SK-N-SH (cell line): Measurements from ENCODE around the gene TRRAP. TPM values are rescaled to one million over a fixed set of nuclear protein-coding genes. Genes with fewer than 3 reads are reported as not detected.

Source experiments
- CTCF ChIA-PET: fragments of 300-600, 350-600 bp; formaldehyde crosslinking; extraction: SDS; loops from one replicate; lab custom pipeline; 2021; lab: Yijun Ruan, JAX
- POLR2A ChIA-PET: fragments of 350-600 bp; sonication (Branson Sonifier 250); formaldehyde crosslinking; extraction: SDS; loops from one replicate; lab custom pipeline; 2020; ENCODE audit warnings: antibody characterized with exemption, inconsistent platforms; lab: Yijun Ruan, JAX
- DNase-seq: peaks from one replicate; pipeline ENCODE4 v3.0.0; 2012
- H2AFZ ChIP-seq: fragments of 200-600 bp; sonication (generic); 2 replicates; pipeline ENCODE4 v1.8.1; 2016; ENCODE audit warnings: antibody characterized with exemption, mild to moderate bottlenecking, low read depth
- H3F3A ChIP-seq: fragments of 200-600 bp; sonication (generic); replicated peaks from 2 replicates; pipeline ENCODE3; 2016; ENCODE audit warnings: antibody characterized with exemption, mild to moderate bottlenecking; ENCODE audit not compliant: insufficient read depth
- H3K27ac ChIP-seq, 2 experiments: fragments of 200-500 bp in 1 of 2; fragments of 200-600 bp in 1 of 2; sonication (Bioruptor generic) in 1 of 2; sonication (generic), shearing (Covaris generic) in 1 of 2; 2 replicates each; pipeline versions ENCODE4 v1.5.1 to v1.6.1; 2014 to 2016; ENCODE audit warnings: low read depth in 2 of 2, inconsistent platforms in 1 of 2, low read length in 1 of 2, mild to moderate bottlenecking in 1 of 2, mixed read lengths in 1 of 2
- H3K27me3 ChIP-seq: fragments of 200-600 bp; sonication (generic), shearing (Covaris generic); 2 replicates; pipeline ENCODE4 v1.6.1; 2016; ENCODE audit warnings: mixed run types; ENCODE audit not compliant: insufficient read depth
- H3K36me3 ChIP-seq, 2 experiments: fragments of 200-500 bp in 1 of 2; fragments of 200-600 bp in 1 of 2; sonication (Bioruptor generic) in 1 of 2; sonication (generic) in 1 of 2; replicated peaks in 1 of 2; 2 replicates each; pipeline versions ENCODE3 to v1.5.1; 2014 to 2016; ENCODE audit warnings: low read length in 1 of 2, mild to moderate bottlenecking in 1 of 2; ENCODE audit not compliant: insufficient read depth in 2 of 2, control insufficient read depth in 1 of 2
- H3K4me1 ChIP-seq, 2 experiments: fragments of 200-500 bp in 1 of 2; fragments of 200-600 bp in 1 of 2; sonication (Bioruptor generic) in 1 of 2; sonication (generic), shearing (Covaris generic) in 1 of 2; 2 replicates each; pipeline versions ENCODE4 v1.5.1 to v1.6.1; 2014 to 2016; ENCODE audit warnings: low read depth in 1 of 2, low read length in 1 of 2, mixed run types in 1 of 2; ENCODE audit not compliant: insufficient read depth in 2 of 2, control insufficient read depth in 1 of 2
- H3K4me2 ChIP-seq: fragments of 200-600 bp; sonication (generic), shearing (Covaris generic); 2 replicates; pipeline ENCODE4 v1.6.1; 2017; ENCODE audit warnings: mixed run types
- H3K4me3 ChIP-seq, 2 experiments: fragments of 200-500 bp in 1 of 2; fragments of 200-600 bp in 1 of 2; sonication (Bioruptor generic) in 1 of 2; sonication (generic), shearing (Covaris generic) in 1 of 2; 2 replicates each; pipeline versions ENCODE4 v1.5.1 to v1.8.1; 2014 to 2016; ENCODE audit warnings: low read depth in 2 of 2, inconsistent platforms in 1 of 2, low read length in 1 of 2, mild to moderate bottlenecking in 1 of 2, mixed read lengths in 1 of 2, moderate library complexity in 1 of 2
- H3K79me2 ChIP-seq: fragments of 200-600 bp; sonication (generic); 2 replicates; pipeline ENCODE4 v1.8.1; 2017; ENCODE audit warnings: mild to moderate bottlenecking; ENCODE audit not compliant: insufficient read depth
- H3K9ac ChIP-seq: fragments of 200-600 bp; sonication (generic); 2 replicates; pipeline ENCODE4 v1.6.1; 2017; ENCODE audit warnings: mixed run types
- H3K9me2 ChIP-seq: fragments of 200-600 bp; sonication (generic); 2 replicates; pipeline ENCODE4 v1.6.1; 2017; ENCODE audit warnings: mixed run types
- H3K9me3 ChIP-seq: fragments of 200-600 bp; sonication (generic); 2 replicates; pipeline ENCODE4 v1.6.1; 2017; ENCODE audit warnings: mixed run types, mild to moderate bottlenecking, moderate library complexity
- H4K20me1 ChIP-seq: fragments of 200-600 bp; sonication (generic); 2 replicates; pipeline ENCODE4 v1.6.1; 2017; ENCODE audit warnings: mild to moderate bottlenecking, mixed run types; ENCODE audit not compliant: insufficient read depth
- CTCF ChIP-seq: fragments of 200-600 bp; sonication (generic); IDR thresholded peaks from 2 replicates; pipeline ENCODE4 v1.6.1; 2017; ENCODE audit warnings: antibody characterized with exemption, mild to moderate bottlenecking, moderate library complexity
- FOSL2 ChIP-seq: IDR thresholded peaks from 2 replicates; pipeline ENCODE4 v1.4.0; 2012; ENCODE audit warnings: low read depth, mild to moderate bottlenecking, moderate library complexity, borderline replicate concordance
- JUND ChIP-seq: IDR thresholded peaks from 2 replicates; pipeline ENCODE4 v1.4.0; 2012
- NFIC ChIP-seq: IDR thresholded peaks from 2 replicates; pipeline ENCODE4 v1.4.0; 2012; ENCODE audit warnings: borderline replicate concordance
- RCOR1 ChIP-seq: fragments of 150-350 bp; IDR thresholded peaks from 2 replicates; pipeline ENCODE4 v1.6.1; 2017; ENCODE audit warnings: antibody characterized with exemption, low read length
- RFX5 ChIP-seq: IDR thresholded peaks from 2 replicates; pipeline ENCODE4 v1.6.1; 2012; ENCODE audit warnings: mild to moderate bottlenecking, improper control_type of control experiment, low read length
- RXRA ChIP-seq: IDR thresholded peaks from 2 replicates; pipeline ENCODE4 v1.4.0; 2012; ENCODE audit warnings: low read depth, mild to moderate bottlenecking, borderline replicate concordance
- SIN3A ChIP-seq: IDR thresholded peaks from 2 replicates; pipeline ENCODE4 v1.6.1; 2012; ENCODE audit warnings: low read depth, mild to moderate bottlenecking, low read length, moderate library complexity, borderline replicate concordance
- TAF1 ChIP-seq: IDR thresholded peaks from 2 replicates; pipeline ENCODE4 v1.6.1; 2012; ENCODE audit warnings: low read depth, mild to moderate bottlenecking, low read length, moderate library complexity, borderline replicate concordance
- TCF12 ChIP-seq: IDR thresholded peaks from 2 replicates; pipeline ENCODE4 v1.4.0; 2012
- YY1 ChIP-seq: IDR thresholded peaks from 2 replicates; pipeline ENCODE4 v1.4.0; 2012; ENCODE audit warnings: low read depth, mild to moderate bottlenecking
- WGBS: methylation state at CpG from one replicate; pipeline ENCODE4 v1.1.6; 2017; ENCODE audit warnings: low lambda C conversion rate; 5-methylcytosine and 5-hydroxymethylcytosine counted together
- polyA plus RNA-seq, 3 experiments: library from polyadenylated mRNA; depleted of rRNA; stranded (reverse); fragments of >200 nt; gene quantifications; 2 replicates each; pipeline ENCODE4 v1.2.3, GENCODE V29; 2012

The TRRAP gene
- polyA plus RNA-seq, 1 of the 3 experiments (the other 2 are of a cell fraction), result 24.9 TPM

- WGBS, result 97% methylated on average over 5 of the region's 10 CpGs
- H3K36me3 ChIP-seq, result peaks cover 76 to 84% of the 10 kb centered on the region in 2 experiments
- TF ChIP-seq NFIC (no peak), RCOR1 (no peak), RFX5 (no peak), FOSL2 (no peak), YY1 (no peak)
These were observed 85.0 kb downstream of the TRRAP start for GRCh38 chr7:98963305-98963704.

GRCh38 chr7:98964596-98964995 lies 86.3 kb downstream of the TRRAP start:
- no peaks in the 10 kb centered on the region for H3K9me3 ChIP-seq
- POLR2A ChIA-PET, result no interaction called here
- H3K27me3 ChIP-seq, result no peaks in the 10 kb centered on the region
- H3K4me2 ChIP-seq, result no peak overlapping the region
- 97% methylated on average over 10 of the region's 10 CpGs for WGBS
- no peaks in the 10 kb centered on the region for H4K20me1 ChIP-seq
- no peak overlapping the region for H3K9ac ChIP-seq
- H3K27ac ChIP-seq, result no peak overlapping the region
- H3K9me2 ChIP-seq, result no peaks in the 10 kb centered on the region
- H3K36me3 ChIP-seq, result peaks cover 77 to 85% of the 10 kb centered on the region in 2 experiments
- CTCF ChIA-PET, result interaction anchor here (0.9 to 1.6 kb wide), 5 partner anchors 14 to 349 kb away, joined by 3 to 6 read pairs (median 4); partner anchors contain the start of gene TRRAP
- H2AFZ ChIP-seq, result no peak overlapping the region
- no peak for DNase-seq
- no peak for TF ChIP-seq TAF1
- TF ChIP-seq CTCF, result no peak
- TF ChIP-seq JUND, result no peak
- TF ChIP-seq, all 33 proteins: peak for 0
- Histone ChIP-seq H3K4me3 (no peak overlapping the region), H3K79me2 (no peaks in the 10 kb centered on the region), H3K4me1 (no peaks in the 10 kb centered on the region), H3F3A (no peaks in the 10 kb centered on the region)

More at GRCh38 chr7:98963305-98963704, 85.0 kb downstream of the TRRAP start:
- no peaks in the 10 kb centered on the region for H3K4me1 ChIP-seq
- no peaks in the 10 kb centered on the region for H4K20me1 ChIP-seq
- ChIA-PET CTCF (interaction anchor here (0.7 kb wide), 1 partner anchor 45 kb away, joined by 3 read pairs; no protein-coding TSS in a partner anchor), POLR2A (no interaction called here)
- H3K4me2 ChIP-seq, result no peak overlapping the region
- H3K27ac ChIP-seq, result no peak overlapping the region
- no peak for DNase-seq
- no peaks in the 10 kb centered on the region for H3K9me2 ChIP-seq
- H3F3A ChIP-seq, result no peaks in the 10 kb centered on the region
- H2AFZ ChIP-seq, result no peak overlapping the region
- no peaks in the 10 kb centered on the region for H3K79me2 ChIP-seq
- no peaks in the 10 kb centered on the region for H3K27me3 ChIP-seq
- H3K9ac ChIP-seq, result no peak overlapping the region
- H3K9me3 ChIP-seq, result no peaks in the 10 kb centered on the region
- no peak overlapping the region for H3K4me3 ChIP-seq

- H3F3A ChIP-seq, result no peaks in the 10 kb centered on the region
- no peaks in the 10 kb centered on the region for H3K9me3 ChIP-seq
- H3K9me2 ChIP-seq, result no peaks in the 10 kb centered on the region
- H3K27me3 ChIP-seq, result no peaks in the 10 kb centered on the region
- H3K4me1 ChIP-seq, result no peaks in the 10 kb centered on the region
- H3K4me3 ChIP-seq, result no peak overlapping the region
- TF ChIP-seq RCOR1 (no peak), SIN3A (no peak), RXRA (no peak), TCF12 (no peak)
- ChIA-PET POLR2A (no interaction called here), CTCF (no interaction called here)
- WGBS, result 96% methylated on average over 14 of the region's 14 CpGs
- H3K79me2 ChIP-seq, result no peaks in the 10 kb centered on the region
- DNase-seq, result no peak
- no peak overlapping the region for H2AFZ ChIP-seq
- H3K4me2 ChIP-seq, result no peak overlapping the region
- no peak overlapping the region for H3K9ac ChIP-seq
- H3K27ac ChIP-seq, result no peak overlapping the region
- peaks cover 83 to 84% of the 10 kb centered on the region in 2 experiments for H3K36me3 ChIP-seq
- H4K20me1 ChIP-seq, result no peaks in the 10 kb centered on the region
These were observed 90.3 kb downstream of the TRRAP start for GRCh38 chr7:98968621-98969020.
